Neutrophil (primary cell): ENCODE data around the gene ST8SIA4.
A peak's percentile ranks its signal among the peaks of the same experiment; 100 is the strongest.

ENCODE experiments used
- H3K27ac ChIP-seq: fragments of 200-600 bp; sonication (generic); 2 replicates; pipeline ENCODE4 v1.5.1; 2016; ENCODE audit warnings: mild to moderate bottlenecking, moderate library complexity
- H3K27me3 ChIP-seq: fragments of 200-600 bp; sonication (generic); 2 replicates; pipeline ENCODE4 v1.6.0; 2016; ENCODE audit warnings: mild to moderate bottlenecking
- H3K36me3 ChIP-seq: fragments of 200-600 bp; sonication (generic); 2 replicates; pipeline ENCODE4 v1.5.1; 2017
- H3K4me1 ChIP-seq, 2 experiments: fragments of 200-600 bp in 1 of 2; sonication (generic) in 1 of 2; 1 replicate in 1 of 2; 2 replicates in 1 of 2; pipeline versions ENCODE4 v1.5.1 to v1.6.1; 2013 to 2016; ENCODE audit warnings: low read depth in 1 of 2, low read length in 1 of 2, mild to moderate bottlenecking in 1 of 2, moderate library complexity in 1 of 2; ENCODE audit not compliant: control insufficient read depth in 1 of 2, insufficient read depth in 1 of 2
- H3K4me3 ChIP-seq, 2 experiments: fragments of 200-600 bp in 1 of 2; sonication (generic) in 1 of 2; 1 replicate in 1 of 2; 2 replicates in 1 of 2; pipeline ENCODE4 v1.5.1; 2013 to 2016; ENCODE audit warnings: low read depth in 1 of 2, low read length in 1 of 2, mild to moderate bottlenecking in 1 of 2, moderate library complexity in 1 of 2
- H3K9me3 ChIP-seq: fragments of 200-600 bp; sonication (generic); 2 replicates; pipeline ENCODE4 v1.5.1; 2016
- TF ChIP-seq, protein P1 (sequence below): fragments of 200-600 bp; sonication (generic); IDR thresholded peaks from 2 replicates; pipeline ENCODE4 v1.5.1; 2016; ENCODE audit warnings: antibody characterized with exemption

The ST8SIA4 gene

DNA sequence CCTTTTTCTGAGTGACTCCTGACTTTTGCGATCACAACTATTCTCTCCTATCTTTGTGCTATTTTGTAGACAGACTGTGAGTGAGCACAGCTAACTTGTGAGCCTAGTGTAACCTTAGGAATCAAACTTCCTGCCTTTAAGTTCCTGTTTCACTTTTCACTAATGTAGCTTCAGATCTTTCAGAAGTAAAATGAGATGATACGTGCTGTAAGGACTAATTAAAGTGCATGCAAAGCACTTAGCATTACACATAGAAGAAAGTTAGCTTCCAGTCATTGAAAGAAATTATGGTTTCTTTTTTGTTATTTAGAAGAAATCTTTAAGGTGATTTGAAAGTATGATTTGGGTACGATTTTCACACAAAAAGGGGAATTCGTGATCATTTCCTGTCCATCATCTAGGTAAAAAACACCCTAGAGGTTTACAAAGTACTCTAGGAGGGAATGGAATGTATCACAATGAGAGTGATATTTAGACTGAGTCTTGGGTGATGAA, 122.7 kb downstream of the ST8SIA4 start:
- TF ChIP-seq, protein P1, sequence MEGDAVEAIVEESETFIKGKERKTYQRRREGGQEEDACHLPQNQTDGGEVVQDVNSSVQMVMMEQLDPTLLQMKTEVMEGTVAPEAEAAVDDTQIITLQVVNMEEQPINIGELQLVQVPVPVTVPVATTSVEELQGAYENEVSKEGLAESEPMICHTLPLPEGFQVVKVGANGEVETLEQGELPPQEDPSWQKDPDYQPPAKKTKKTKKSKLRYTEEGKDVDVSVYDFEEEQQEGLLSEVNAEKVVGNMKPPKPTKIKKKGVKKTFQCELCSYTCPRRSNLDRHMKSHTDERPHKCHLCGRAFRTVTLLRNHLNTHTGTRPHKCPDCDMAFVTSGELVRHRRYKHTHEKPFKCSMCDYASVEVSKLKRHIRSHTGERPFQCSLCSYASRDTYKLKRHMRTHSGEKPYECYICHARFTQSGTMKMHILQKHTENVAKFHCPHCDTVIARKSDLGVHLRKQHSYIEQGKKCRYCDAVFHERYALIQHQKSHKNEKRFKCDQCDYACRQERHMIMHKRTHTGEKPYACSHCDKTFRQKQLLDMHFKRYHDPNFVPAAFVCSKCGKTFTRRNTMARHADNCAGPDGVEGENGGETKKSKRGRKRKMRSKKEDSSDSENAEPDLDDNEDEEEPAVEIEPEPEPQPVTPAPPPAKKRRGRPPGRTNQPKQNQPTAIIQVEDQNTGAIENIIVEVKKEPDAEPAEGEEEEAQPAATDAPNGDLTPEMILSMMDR: no peak
- Histone ChIP-seq H3K27ac (peak overlapping the region; percentile 98), H3K36me3 (no peaks in the 10 kb centered on the region), H3K27me3 (no peaks in the 10 kb centered on the region), H3K4me1 (peaks cover 59 to 60% of the 10 kb centered on the region in 2 experiments), H3K9me3 (no peaks in the 10 kb centered on the region), H3K4me3 (peak overlapping the region; percentile 45 to 53)

DNA sequence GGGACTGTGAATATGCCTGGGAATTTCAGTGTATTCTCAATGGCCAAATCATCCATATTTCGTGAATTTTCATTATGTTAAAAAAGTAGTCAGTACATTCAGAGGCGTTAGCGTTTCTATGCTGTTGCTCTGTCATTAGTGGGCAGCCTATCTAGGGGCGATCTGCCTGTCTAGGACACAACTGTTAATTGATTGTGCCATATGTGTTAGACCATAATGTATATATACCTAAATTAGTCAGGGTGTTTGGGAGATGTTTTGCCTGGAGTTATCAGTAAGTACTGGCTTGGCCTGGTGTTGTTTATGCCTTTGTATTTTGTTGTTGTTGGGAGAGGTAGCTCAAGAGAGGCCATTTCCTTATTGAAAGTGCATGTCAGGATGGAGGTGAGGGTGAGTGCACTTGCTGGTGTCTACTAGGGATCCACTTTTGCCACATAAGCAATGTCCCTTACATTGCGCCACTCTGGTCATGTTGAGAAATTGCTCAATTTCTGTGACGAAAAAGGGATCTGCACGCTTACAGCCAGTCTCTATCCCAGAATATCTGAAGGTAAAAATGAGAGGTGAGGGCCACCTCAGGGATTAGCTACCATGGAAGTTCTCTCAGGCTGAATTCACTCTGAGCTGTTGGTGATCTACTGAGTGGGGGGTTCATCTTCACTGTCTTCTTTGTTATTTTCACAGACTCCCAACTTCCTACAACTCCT, 123.3 kb downstream of the ST8SIA4 start:
- Histone ChIP-seq H3K4me3 (peak overlapping the region; percentile 45 to 53), H3K27me3 (no peaks in the 10 kb centered on the region), H3K9me3 (no peaks in the 10 kb centered on the region), H3K4me1 (peaks cover 60 to 64% of the 10 kb centered on the region in 2 experiments), H3K27ac (peak overlapping the region; percentile 98), H3K36me3 (no peaks in the 10 kb centered on the region)
- TF ChIP-seq, protein P1: peak; percentile 8

DNA sequence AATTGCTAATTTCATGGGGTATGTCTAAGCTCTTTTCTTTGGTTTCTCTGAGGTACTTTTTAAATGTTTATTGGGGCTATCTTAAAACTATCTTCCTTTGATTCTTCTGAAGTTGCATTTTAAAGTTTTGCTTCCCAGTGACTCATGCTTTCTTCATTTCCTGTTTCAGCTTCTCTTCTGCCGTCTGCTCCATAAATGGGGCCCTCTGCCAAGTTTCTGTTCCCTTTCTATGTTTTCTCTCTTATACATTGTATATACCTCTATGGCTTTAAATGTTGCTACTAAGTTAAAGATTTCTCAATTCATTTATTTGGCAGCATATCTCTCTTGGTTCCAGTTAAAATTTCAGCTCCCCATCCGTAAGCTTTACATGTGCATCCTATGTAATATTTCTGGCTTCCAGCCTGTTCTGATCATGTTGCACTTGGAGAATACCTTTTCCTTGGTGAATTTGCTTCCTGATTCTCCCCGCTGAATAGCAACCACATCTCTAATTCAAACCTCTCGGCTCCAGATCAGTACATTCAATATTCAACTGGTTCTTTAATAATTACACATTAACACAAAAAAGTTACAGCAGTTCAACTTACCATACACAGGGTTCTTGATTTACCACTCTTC, 125.3 kb downstream of the ST8SIA4 start:
- Histone ChIP-seq H3K36me3 (no peaks in the 10 kb centered on the region), H3K4me3 (peak overlapping the region; percentile 30 to 46), H3K27me3 (no peaks in the 10 kb centered on the region), H3K9me3 (no peaks in the 10 kb centered on the region), H3K27ac (peak overlapping the region; percentile 98), H3K4me1 (peaks cover 60 to 64% of the 10 kb centered on the region in 2 experiments)
- TF ChIP-seq, protein P1: no peak

DNA sequence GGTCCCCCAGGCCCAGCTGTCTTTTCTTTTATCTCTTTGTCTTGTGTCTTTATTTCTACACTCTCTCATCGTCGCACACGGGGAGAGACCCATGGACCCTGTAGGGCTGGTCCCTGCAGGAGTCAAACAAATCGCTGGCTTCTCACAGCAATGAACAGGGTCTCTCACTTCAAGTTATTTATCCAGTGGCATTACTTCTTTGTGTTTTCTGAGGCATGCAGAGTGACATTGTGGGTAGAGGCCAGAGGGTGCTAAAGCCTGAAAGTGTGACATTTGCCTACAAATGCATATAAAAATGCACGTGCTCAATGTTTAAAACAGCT, 127.6 kb downstream of the ST8SIA4 start:
- TF ChIP-seq, protein P1: no peak
- Histone ChIP-seq H3K27ac (peak overlapping the region; percentile 98), H3K4me1 (peaks cover 51 to 55% of the 10 kb centered on the region in 2 experiments), H3K9me3 (no peaks in the 10 kb centered on the region), H3K4me3 (no peak overlapping the region), H3K27me3 (no peaks in the 10 kb centered on the region), H3K36me3 (no peaks in the 10 kb centered on the region)

DNA sequence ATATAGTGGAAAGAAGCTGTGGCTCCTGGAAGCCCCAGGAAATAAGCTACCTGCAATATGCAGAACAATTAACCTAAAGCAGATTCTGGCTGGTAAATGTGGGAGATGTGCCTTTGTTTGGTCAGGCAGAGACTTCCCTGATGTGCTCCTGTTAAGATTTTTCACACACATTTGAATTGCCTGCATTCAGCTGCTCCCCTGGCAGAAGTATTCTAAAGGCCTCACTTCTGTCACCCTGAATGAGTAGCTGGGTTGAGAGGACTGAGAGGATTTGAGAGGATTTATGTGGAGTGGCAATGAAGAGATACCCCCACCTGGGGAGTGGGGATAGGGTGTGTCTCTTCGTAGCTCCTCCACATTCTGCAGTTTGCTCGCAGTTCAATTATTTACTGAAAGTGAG, 130.5 kb downstream of the ST8SIA4 start:
- Histone ChIP-seq H3K27ac (no peak overlapping the region), H3K36me3 (no peaks in the 10 kb centered on the region), H3K4me3 (no peak overlapping the region), H3K9me3 (no peaks in the 10 kb centered on the region), H3K27me3 (no peaks in the 10 kb centered on the region), H3K4me1 (peaks cover 22 to 25% of the 10 kb centered on the region in 2 experiments)
- TF ChIP-seq, protein P1: no peak
